Smooth muscle cell (in vitro differentiated cells): Measurements from ENCODE around the gene LSM7. TPM values are rescaled to one million over a fixed set of nuclear protein-coding genes. Genes with fewer than 3 reads are reported as not detected.

Experiments used
- DNase-seq: peaks from one replicate; lab custom pipeline; 2025; ENCODE audit not compliant: unreplicated experiment; lab: John Stamatoyannopoulos, UW
- H2AFZ ChIP-seq: fragments of 200-600 bp; sonication (generic); 2 replicates; pipeline ENCODE4 v1.6.0; 2016; ENCODE audit warnings: antibody characterized with exemption, low read depth, mild to moderate bottlenecking
- H3F3A ChIP-seq: fragments of 200-600 bp; sonication (generic); 2 replicates; pipeline ENCODE4 v1.6.0; 2017; ENCODE audit warnings: antibody characterized with exemption, low read depth
- H3K27ac ChIP-seq: fragments of 200-600 bp; sonication (generic); 2 replicates; pipeline ENCODE4 v1.5.1; 2016; ENCODE audit warnings: low read depth, mild to moderate bottlenecking
- H3K27me3 ChIP-seq: fragments of 200-600 bp; sonication (generic); 2 replicates; pipeline ENCODE4 v1.6.1; 2016; ENCODE audit warnings: low read depth, mild to moderate bottlenecking
- H3K36me3 ChIP-seq: fragments of 200-600 bp; sonication (generic); 2 replicates; pipeline ENCODE4 v1.5.1; 2016; ENCODE audit warnings: low read depth
- H3K4me1 ChIP-seq: fragments of 200-600 bp; sonication (generic); 2 replicates; pipeline ENCODE4 v1.5.1; 2016; ENCODE audit warnings: low read depth
- H3K4me2 ChIP-seq: fragments of 200-600 bp; sonication (generic); 2 replicates; pipeline ENCODE4 v1.6.0; 2016; ENCODE audit warnings: mild to moderate bottlenecking
- H3K4me3 ChIP-seq: fragments of 200-600 bp; sonication (generic); 2 replicates; pipeline ENCODE4 v1.5.1; 2016; ENCODE audit warnings: mild to moderate bottlenecking
- H3K79me2 ChIP-seq: fragments of 200-600 bp; sonication (generic); 2 replicates; pipeline ENCODE4 v1.6.0; 2016; ENCODE audit warnings: low read depth, mild to moderate bottlenecking
- H3K9ac ChIP-seq: fragments of 200-600 bp; sonication (generic); 2 replicates; pipeline ENCODE4 v1.6.0; 2016; ENCODE audit warnings: low read depth
- H3K9me3 ChIP-seq: fragments of 200-600 bp; sonication (generic); replicated peaks from 2 replicates; pipeline ENCODE4 v1.5.1; 2016; ENCODE audit warnings: low read depth
- H4K20me1 ChIP-seq: fragments of 200-600 bp; sonication (generic); 2 replicates; pipeline ENCODE4 v1.6.0; 2016; ENCODE audit warnings: low read depth
- CTCF ChIP-seq: fragments of 200-600 bp; sonication (generic); IDR thresholded peaks from 2 replicates; pipeline ENCODE4 v1.5.1; 2017; ENCODE audit warnings: borderline replicate concordance, mild to moderate bottlenecking, antibody characterized with exemption; ENCODE audit not compliant: insufficient read depth, poor library complexity, severe bottlenecking
- WGBS: methylation state at CpG from one replicate; pipeline ENCODE4 v1.1.7; 2016; ENCODE audit warnings: low lambda C conversion rate; 5-methylcytosine and 5-hydroxymethylcytosine counted together
- polyA plus RNA-seq: library from polyadenylated mRNA; unstranded; fragments of >200 nt; fragmentation: Nextera tagmentation; extraction: Ambion mirVana; gene quantifications from 2 replicates; pipeline ENCODE4 v1.2.1, GENCODE V29; 2016
- total RNA-seq: library from RNA; depleted of rRNA; stranded (reverse); fragments of >200 nt; gene quantifications from 2 replicates; pipeline ENCODE4 v1.2.3, GENCODE V29; 2014

LSM7 gene
- total and polyA plus RNA-seq, 2 experiments from 2014 or later = 161 to 164 TPM

- Histone ChIP-seq H3K27me3 (no peaks in the 10 kb centered on the region), H3K4me3 (no peak overlapping the region), H3K4me2 (no peak overlapping the region), H3K9me3 (no peaks in the 10 kb centered on the region), H3K36me3 (no peaks in the 10 kb centered on the region), H3K4me1 (peaks cover 7% of the 10 kb centered on the region), H4K20me1 (peaks cover 78% of the 10 kb centered on the region), H3K79me2 (peaks cover 45% of the 10 kb centered on the region), H3K9ac (no peak overlapping the region), H3F3A (no peaks in the 10 kb centered on the region), H3K27ac (no peak overlapping the region), H2AFZ (no peak overlapping the region)
- 99% methylated on average over 3 of the region's 3 CpGs for WGBS
- TF ChIP-seq CTCF = no peak
- DNase-seq = no peak
Measured at GRCh38 chr19:2335848-2336247, 7.5 kb upstream of the LSM7 start.

- no peak for DNase-seq
- no peak overlapping the region for H3K27ac ChIP-seq
- H3K4me2 ChIP-seq = no peak overlapping the region
- no peak overlapping the region for H2AFZ ChIP-seq
- H3K79me2 ChIP-seq = peaks cover 52% of the 10 kb centered on the region
- peaks cover 13% of the 10 kb centered on the region for H3K4me1 ChIP-seq
- no peaks in the 10 kb centered on the region for H3K36me3 ChIP-seq
- no peaks in the 10 kb centered on the region for H3F3A ChIP-seq
- no peak overlapping the region for H3K4me3 ChIP-seq
- no peaks in the 10 kb centered on the region for H3K27me3 ChIP-seq
- TF ChIP-seq CTCF = no peak
- peaks cover 84% of the 10 kb centered on the region for H4K20me1 ChIP-seq
- no peak overlapping the region for H3K9ac ChIP-seq
- 96% methylated on average over 10 of the region's 26 CpGs for WGBS
- no peaks in the 10 kb centered on the region for H3K9me3 ChIP-seq
Measured at GRCh38 chr19:2334986-2335846, 6.8 kb upstream of the LSM7 start.

GRCh38 chr19:2334426-2334825, 6.0 kb upstream of the LSM7 start:
- Histone ChIP-seq H3K27me3 (no peaks in the 10 kb centered on the region), H3K36me3 (no peaks in the 10 kb centered on the region), H3K9me3 (no peaks in the 10 kb centered on the region), H3K79me2 (peaks cover 59% of the 10 kb centered on the region), H3K27ac (no peak overlapping the region), H2AFZ (no peak overlapping the region), H3K9ac (no peak overlapping the region), H3K4me2 (no peak overlapping the region), H3K4me1 (peaks cover 20% of the 10 kb centered on the region), H3K4me3 (no peak overlapping the region), H4K20me1 (peaks cover 85% of the 10 kb centered on the region), H3F3A (no peaks in the 10 kb centered on the region)
- no peak for TF ChIP-seq CTCF
- DNase-seq = no peak
- 99% methylated on average over 27 of the region's 27 CpGs for WGBS

- peaks cover 81% of the 10 kb centered on the region for H4K20me1 ChIP-seq
- H3F3A ChIP-seq = no peaks in the 10 kb centered on the region
- H3K9me3 ChIP-seq = no peaks in the 10 kb centered on the region
- TF ChIP-seq CTCF = no peak
- no peak overlapping the region for H3K4me2 ChIP-seq
- H3K27ac ChIP-seq = no peak overlapping the region
- peaks cover 23% of the 10 kb centered on the region for H3K4me1 ChIP-seq
- no peaks in the 10 kb centered on the region for H3K27me3 ChIP-seq
- DNase-seq = no peak
- no peak overlapping the region for H3K4me3 ChIP-seq
- peaks cover 66% of the 10 kb centered on the region for H3K79me2 ChIP-seq
- WGBS = 90% methylated on average over 11 of the region's 11 CpGs
- H2AFZ ChIP-seq = no peak overlapping the region
- no peaks in the 10 kb centered on the region for H3K36me3 ChIP-seq
- H3K9ac ChIP-seq = no peak overlapping the region
Measured at GRCh38 chr19:2333807-2334211, 5.4 kb upstream of the LSM7 start.
